KMS-11 (cell line): ENCODE measurements around the gene DOK6.

Source experiments
- H2AFZ ChIP-seq: fragments of 200-600 bp; sonication (generic); 2 replicates; pipeline ENCODE4 v1.6.1; 2016; ENCODE audit warnings: antibody characterized with exemption, mixed run types, low read depth
- H3K27ac ChIP-seq: fragments of 200-600 bp; sonication (generic); 2 replicates; pipeline ENCODE4 v1.6.1; 2016; ENCODE audit warnings: mild to moderate bottlenecking, mixed run types
- H3K27me3 ChIP-seq: fragments of 200-600 bp; sonication (generic); 2 replicates; pipeline ENCODE4 v1.6.1; 2017; ENCODE audit warnings: mild to moderate bottlenecking, low read depth, mixed run types, moderate library complexity; ENCODE audit not compliant: insufficient read depth
- H3K36me3 ChIP-seq: fragments of 200-600 bp; sonication (generic); 2 replicates; pipeline ENCODE4 v1.6.1; 2017; ENCODE audit warnings: mild to moderate bottlenecking, mixed run types; ENCODE audit not compliant: insufficient read depth
- H3K4me1 ChIP-seq: fragments of 200-600 bp; sonication (generic); 2 replicates; pipeline ENCODE4 v1.6.1; 2016; ENCODE audit warnings: mild to moderate bottlenecking, low read depth, mixed run types; ENCODE audit not compliant: poor library complexity, severe bottlenecking
- H3K4me2 ChIP-seq: fragments of 200-600 bp; sonication (generic); 2 replicates; pipeline ENCODE4 v1.7.0; 2016; ENCODE audit warnings: mild to moderate bottlenecking, mixed run types
- H3K4me3 ChIP-seq: fragments of 200-600 bp; sonication (generic); IDR thresholded peaks from 2 replicates; pipeline ENCODE4 v1.6.1; 2017; ENCODE audit warnings: low read depth, low read length, mixed read lengths; ENCODE audit not compliant: insufficient read depth
- H3K79me2 ChIP-seq: fragments of 200-600 bp; sonication (generic); 2 replicates; pipeline ENCODE4 v1.6.1; 2016; ENCODE audit warnings: low read depth, mixed run types; ENCODE audit not compliant: insufficient read depth
- H3K9ac ChIP-seq: fragments of 200-600 bp; sonication (generic); 2 replicates; pipeline ENCODE4 v1.6.1; 2016; ENCODE audit warnings: mild to moderate bottlenecking, mixed run types
- H4K20me1 ChIP-seq: fragments of 200-600 bp; sonication (generic); 2 replicates; pipeline ENCODE4 v1.6.1; 2016; ENCODE audit warnings: mild to moderate bottlenecking, mixed run types; ENCODE audit not compliant: insufficient read depth
- CTCF ChIP-seq: fragments of 200-600 bp; sonication (generic); conservative IDR thresholded peaks from 2 replicates; pipeline ENCODE4 v1.6.1; 2017; ENCODE audit warnings: low read depth, mild to moderate bottlenecking, antibody characterized with exemption, low read length, moderate library complexity, mixed read lengths

DOK6 gene

GRCh38 chr18:69865776-69866175 is 465.1 kb downstream of the DOK6 start:
- no peak for TF ChIP-seq CTCF

GRCh38 chr18:69866212-69866611 is 465.5 kb downstream of the DOK6 start:
- Histone ChIP-seq H3K4me2 (no peak overlapping the region), H3K27me3 (no peaks in the 10 kb centered on the region), H3K4me3 (no peak overlapping the region), H3K4me1 (no peaks in the 10 kb centered on the region), H3K27ac (no peak overlapping the region), H3K79me2 (no peaks in the 10 kb centered on the region), H3K9ac (no peak overlapping the region), H4K20me1 (no peaks in the 10 kb centered on the region), H3K36me3 (no peaks in the 10 kb centered on the region), H2AFZ (no peak overlapping the region)
- TF ChIP-seq CTCF = no peak

More at GRCh38 chr18:69865776-69866175, 465.1 kb downstream of the DOK6 start:
- Histone ChIP-seq H3K4me2 (no peak overlapping the region), H2AFZ (no peak overlapping the region), H3K27me3 (no peaks in the 10 kb centered on the region), H3K36me3 (no peaks in the 10 kb centered on the region), H3K4me3 (no peak overlapping the region), H3K9ac (no peak overlapping the region), H4K20me1 (no peaks in the 10 kb centered on the region), H3K27ac (no peak overlapping the region), H3K4me1 (no peaks in the 10 kb centered on the region), H3K79me2 (no peaks in the 10 kb centered on the region)

DNA sequence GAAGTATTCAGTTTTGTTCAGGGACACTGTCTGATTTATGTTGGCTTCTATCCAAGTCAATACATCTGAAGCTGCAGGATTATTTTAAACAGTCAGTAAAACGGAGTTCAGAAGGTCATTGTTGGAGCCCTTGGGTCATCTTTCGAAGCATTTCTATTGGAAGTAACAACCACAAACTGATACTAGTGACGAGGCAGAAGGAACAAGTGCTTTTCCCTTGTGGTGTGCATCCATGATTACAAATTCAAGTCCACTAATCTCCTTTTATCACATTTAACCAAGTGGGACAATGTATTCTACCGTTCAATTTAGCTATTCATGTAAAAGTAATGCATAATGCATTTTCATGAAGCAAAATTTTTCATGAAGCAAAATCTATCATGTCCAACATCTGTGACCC is 470.0 kb downstream of the DOK6 start:
- Histone ChIP-seq H3K4me1 (no peaks in the 10 kb centered on the region), H3K79me2 (no peaks in the 10 kb centered on the region), H3K27ac (no peak overlapping the region), H3K36me3 (no peaks in the 10 kb centered on the region), H3K4me3 (no peak overlapping the region), H3K9ac (no peak overlapping the region), H3K27me3 (no peaks in the 10 kb centered on the region), H4K20me1 (no peaks in the 10 kb centered on the region), H3K4me2 (no peak overlapping the region), H2AFZ (no peak overlapping the region)
- TF ChIP-seq CTCF = no peak

GRCh38 chr18:69871363-69871762 is 470.7 kb downstream of the DOK6 start:
- no peak overlapping the region for H2AFZ ChIP-seq
- H3K79me2 ChIP-seq = no peaks in the 10 kb centered on the region
- no peaks in the 10 kb centered on the region for H4K20me1 ChIP-seq
- no peaks in the 10 kb centered on the region for H3K36me3 ChIP-seq
- H3K4me2 ChIP-seq = no peak overlapping the region
- no peak overlapping the region for H3K27ac ChIP-seq
- H3K9ac ChIP-seq = no peak overlapping the region
- TF ChIP-seq CTCF = no peak
- no peak overlapping the region for H3K4me3 ChIP-seq
- no peaks in the 10 kb centered on the region for H3K27me3 ChIP-seq
- H3K4me1 ChIP-seq = no peaks in the 10 kb centered on the region
